CD14-positive monocyte (primary cell): ENCODE measurements around the gene NPEPL1. TPM values are rescaled to one million over a fixed set of nuclear protein-coding genes. Genes with fewer than 3 reads are reported as not detected.

Source experiments
- DNase-seq, 3 donors: peaks; one replicate each; pipeline ENCODE4 v3.0.0-alpha.2; 2011 to 2022
- H2AFZ ChIP-seq: 2 replicates; pipeline ENCODE4 v1.6.0; 2012; ENCODE audit warnings: mild to moderate bottlenecking, low read depth, low read length, inconsistent platforms; ENCODE audit not compliant: insufficient read depth, poor library complexity, severe bottlenecking
- H3K27ac ChIP-seq, 2 donors: 1 replicate in 1 of 2; 2 replicates in 1 of 2; pipeline ENCODE4 v1.5.1; 2012 to 2013; ENCODE audit warnings: low read length in 2 of 2, control low read depth in 1 of 2, inconsistent platforms in 1 of 2, low read depth in 1 of 2, mild to moderate bottlenecking in 1 of 2
- H3K27me3 ChIP-seq, 2 donors: one replicate each; pipeline versions ENCODE4 v1.6.0 to v1.6.1; 2011 to 2013; ENCODE audit warnings: low read length in 2 of 2; ENCODE audit not compliant: control insufficient read depth in 2 of 2, insufficient read depth in 2 of 2
- H3K36me3 ChIP-seq, 2 donors: replicated peaks in 1 of 2; 1 replicate in 1 of 2; 2 replicates in 1 of 2; pipeline versions ENCODE4 v1.5.1 to v1.6.1; 2012 to 2013; ENCODE audit warnings: low read length in 2 of 2, control low read depth in 1 of 2, inconsistent platforms in 1 of 2, mild to moderate bottlenecking in 1 of 2; ENCODE audit not compliant: insufficient read depth in 2 of 2, control insufficient read depth in 1 of 2
- H3K4me1 ChIP-seq, 2 donors: 1 replicate in 1 of 2; 2 replicates in 1 of 2; pipeline versions ENCODE4 v1.5.1 to v1.6.1; 2012 to 2013; ENCODE audit warnings: low read length in 2 of 2, control low read depth in 1 of 2, inconsistent platforms in 1 of 2, mild to moderate bottlenecking in 1 of 2, moderate library complexity in 1 of 2; ENCODE audit not compliant: insufficient read depth in 2 of 2, control insufficient read depth in 1 of 2
- H3K4me2 ChIP-seq: replicated peaks from 2 replicates; pipeline ENCODE3; 2012; ENCODE audit warnings: low read length, moderate library complexity, mild to moderate bottlenecking; ENCODE audit not compliant: poor library complexity, severe bottlenecking; ENCODE audit errors: extremely low read depth
- H3K4me3 ChIP-seq, 3 experiments: fragments of 200-600 bp in 1 of 3; sonication (generic) in 1 of 3; replicated peaks in 1 of 3; 1 replicate in 2 of 3; 2 replicates in 1 of 3; pipeline ENCODE4 v1.5.1; 2011 to 2013; ENCODE audit warnings: low read length in 3 of 3, mild to moderate bottlenecking in 3 of 3, control low read depth in 2 of 3, low read depth in 2 of 3, inconsistent platforms in 1 of 3, moderate library complexity in 1 of 3
- H3K79me2 ChIP-seq: 2 replicates; pipeline ENCODE4 v1.6.0; 2012; ENCODE audit warnings: mild to moderate bottlenecking, control low read depth, inconsistent platforms, low read length, moderate library complexity; ENCODE audit not compliant: insufficient read depth
- H3K9ac ChIP-seq: 2 replicates; pipeline ENCODE4 v1.6.0; 2017; ENCODE audit warnings: low read length, mild to moderate bottlenecking; ENCODE audit not compliant: insufficient read depth, poor library complexity, severe bottlenecking
- H3K9me3 ChIP-seq, 2 donors: replicated peaks in 1 of 2; 1 replicate in 1 of 2; 2 replicates in 1 of 2; pipeline versions ENCODE4 v1.5.1 to v1.6.1; 2012 to 2013; ENCODE audit warnings: low read length in 2 of 2, control low read depth in 1 of 2; ENCODE audit not compliant: control insufficient read depth in 1 of 2, insufficient read depth in 1 of 2
- H4K20me1 ChIP-seq: 2 replicates; pipeline ENCODE4 v1.6.0; 2012; ENCODE audit warnings: mild to moderate bottlenecking, low read length, control low read depth, moderate library complexity; ENCODE audit not compliant: insufficient read depth
- H3K27ac Mint-ChIP-seq, 7 donors: one replicate each; pipeline ENCODE4 v1.8.0; 2020; ENCODE audit warnings: mild to moderate bottlenecking in 7 of 7, mixed read lengths in 7 of 7, moderate library complexity in 6 of 7, inconsistent platforms in 2 of 7
- H3K27me3 Mint-ChIP-seq, 3 donors: one replicate each; pipeline ENCODE4 v1.8.0; 2021 to 2022; ENCODE audit warnings: low read depth in 3 of 3, mild to moderate bottlenecking in 3 of 3, mixed read lengths in 3 of 3, moderate library complexity in 3 of 3, inconsistent platforms in 1 of 3
- H3K36me3 Mint-ChIP-seq, 2 donors: one replicate each; pipeline ENCODE4 v1.8.0; 2020; ENCODE audit warnings: mixed read lengths in 2 of 2, inconsistent platforms in 1 of 2, mild to moderate bottlenecking in 1 of 2
- H3K4me1 Mint-ChIP-seq: one replicate; pipeline ENCODE4 v1.8.0; 2020; ENCODE audit warnings: mild to moderate bottlenecking, mixed read lengths
- H3K4me3 Mint-ChIP-seq, 2 donors: one replicate each; pipeline ENCODE4 v1.8.0; 2020; ENCODE audit warnings: mild to moderate bottlenecking in 2 of 2, mixed read lengths in 2 of 2, moderate library complexity in 1 of 2
- H3K9me3 Mint-ChIP-seq, 7 donors: one replicate each; pipeline ENCODE4 v1.8.0; 2020 to 2022; ENCODE audit warnings: mixed read lengths in 7 of 7, mild to moderate bottlenecking in 6 of 7, moderate library complexity in 6 of 7, inconsistent platforms in 2 of 7
- CTCF ChIP-seq: fragments of 200-600 bp; IDR thresholded peaks from one replicate; pipeline ENCODE4 v1.8.0; 2022; ENCODE audit warnings: antibody characterized with exemption, mild to moderate bottlenecking
- WGBS: methylation state at CpG from one replicate; pipeline ENCODE4 v1.1.5; 2013; ENCODE audit warnings: missing lambda C conversion rate; ENCODE audit not compliant: insufficient coverage; 5-methylcytosine and 5-hydroxymethylcytosine counted together
- intact Hi-C, 2 donors: fragments of 100-400 bp; cut with micrococcal nuclease; formaldehyde crosslinking; loops; one replicate each; pipeline versions ENCODE4 v1.15.0 to v1.15.1; 2023
- polyA plus RNA-seq, 3 donors: library from polyadenylated mRNA; depleted of rRNA in 1 of 3; unstranded in 2 of 3; stranded (reverse) in 1 of 3; fragments of 300-500 nt in 2 of 3; fragments of >200 nt in 1 of 3; fragmentation: Illumina TruSeq in 2 of 3; gene quantifications; 1 replicate in 2 of 3; 2 replicates in 1 of 3; pipeline ENCODE4 v1.2.3, GENCODE V29; 2012 to 2021

NPEPL1 gene
- polyA plus RNA-seq, 3 donors, result 37.6 to 109 (median 39.6) TPM

DNA sequence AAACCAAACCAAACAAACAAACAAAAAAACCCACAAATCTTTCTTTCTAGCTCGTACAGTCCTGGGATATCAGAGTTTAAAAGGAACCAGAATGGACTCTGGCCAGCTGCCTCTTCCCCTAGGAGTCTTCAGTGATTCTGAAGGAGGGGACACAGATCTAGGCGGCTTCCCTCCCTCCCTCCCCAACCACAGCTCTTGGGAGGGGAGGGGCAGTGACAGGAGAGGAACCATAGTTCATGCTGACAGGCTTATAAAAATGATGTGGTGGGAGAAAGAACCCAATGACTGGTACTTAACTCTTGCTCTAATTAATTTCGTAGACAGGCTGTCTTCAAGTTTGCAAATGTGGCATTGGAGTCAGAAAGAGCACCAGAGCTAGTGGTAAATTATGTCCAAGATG, 56.0 kb downstream of the NPEPL1 start:
- no peak overlapping the region for H3K9ac ChIP-seq
- no peaks in the 10 kb centered on the region for H3K36me3 Mint-ChIP-seq
- intact Hi-C loops, result no loop called here

DNA sequence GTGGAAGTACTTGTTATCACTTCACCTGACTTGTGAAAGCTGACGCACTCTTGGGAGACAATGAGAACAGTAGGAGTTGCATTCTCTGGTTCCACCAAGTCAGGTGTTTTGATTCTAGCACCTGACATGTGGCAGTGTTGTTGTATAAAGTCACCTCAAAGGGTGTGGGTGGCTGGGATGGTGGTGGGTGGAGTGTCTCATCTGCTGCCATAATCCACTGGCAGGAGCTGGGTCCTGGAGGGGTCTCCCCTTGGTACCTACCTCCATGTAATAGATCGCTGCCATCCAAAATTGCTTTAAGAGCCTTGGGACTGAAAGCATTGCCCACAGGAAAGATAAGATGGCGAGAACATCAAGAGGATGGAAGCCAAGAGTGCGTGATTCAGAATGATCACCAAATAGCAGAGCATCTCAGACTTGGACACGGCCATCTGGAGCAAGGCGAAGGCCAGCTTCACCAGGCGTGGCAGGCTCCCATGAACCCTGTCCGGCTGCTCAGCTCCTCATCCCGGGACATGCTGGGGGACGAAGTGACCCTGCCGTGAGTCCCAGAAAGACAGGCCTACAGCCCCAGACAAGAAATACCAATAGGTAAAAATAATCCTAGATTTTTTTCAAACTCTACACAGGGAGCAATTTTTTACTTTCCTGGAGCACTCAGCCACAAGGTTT, 56.6 kb downstream of the NPEPL1 start:
- Histone ChIP-seq H3K4me3 (no peak overlapping the region), H3K36me3 (no peaks in the 10 kb centered on the region), H4K20me1 (no peaks in the 10 kb centered on the region), H2AFZ (no peak overlapping the region), H3K4me2 (no peak overlapping the region), H3K4me1 (no peaks in the 10 kb centered on the region), H3K9ac (no peak overlapping the region), H3K79me2 (no peaks in the 10 kb centered on the region), H3K9me3 (no peaks in the 10 kb centered on the region), H3K27ac (no peak overlapping the region), H3K27me3 (peaks cover 0 to 3% of the 10 kb centered on the region in 2 donors)
- Mint-ChIP-seq H3K9me3 (no peaks in the 10 kb centered on the region), H3K4me1 (no peaks in the 10 kb centered on the region), H3K4me3 (no peak overlapping the region), H3K27ac (no peak overlapping the region), H3K36me3 (no peaks in the 10 kb centered on the region), H3K27me3 (peaks cover 9 to 22% (median 16%) of the 10 kb centered on the region in 3 donors)
- no peak for DNase-seq
- no peak for TF ChIP-seq CTCF
- intact Hi-C loops, result no loop called here
- 90% methylated on average over 11 of the region's 11 CpGs for WGBS

More for the DNA sequence above, 56.0 kb downstream of the NPEPL1 start:
- no peaks in the 10 kb centered on the region for H3K9me3 Mint-ChIP-seq
- no peaks in the 10 kb centered on the region for H3K79me2 ChIP-seq
- peaks cover 11 to 20% (median 13%) of the 10 kb centered on the region in 3 donors for H3K27me3 Mint-ChIP-seq
- H4K20me1 ChIP-seq, result no peaks in the 10 kb centered on the region
- no peaks in the 10 kb centered on the region for H3K9me3 ChIP-seq
- no peak overlapping the region for H2AFZ ChIP-seq
- peaks cover 0 to 3% of the 10 kb centered on the region in 2 donors for H3K27me3 ChIP-seq
- no peaks in the 10 kb centered on the region for H3K36me3 ChIP-seq
- no peak for TF ChIP-seq CTCF
- no peak overlapping the region for H3K4me3 ChIP-seq
- H3K27ac Mint-ChIP-seq, result no peak overlapping the region
- H3K27ac ChIP-seq, result no peak overlapping the region
- no peaks in the 10 kb centered on the region for H3K4me1 Mint-ChIP-seq
- no peak overlapping the region for H3K4me3 Mint-ChIP-seq
- H3K4me1 ChIP-seq, result no peaks in the 10 kb centered on the region
- no peak overlapping the region for H3K4me2 ChIP-seq
- no peak for DNase-seq
- no CpG with 5 or more reads among the region's 3 CpGs for WGBS
